Testis (tissue), 3 donors: Measurements from ENCODE around the gene STAU1. TPM values are rescaled to one million over a fixed set of nuclear protein-coding genes. Genes with fewer than 3 reads are reported as not detected.
"Not testable (repeated sequence)": the region's sequence is repeated elsewhere in the genome, so short reads cannot be mapped to it uniquely, and the experiment has no call there.

Source experiments
- DNase-seq: peaks from one replicate; pipeline ENCODE4 v3.0.0-alpha.2; 2019
- H3K27ac ChIP-seq, 2 donors: fragments of 200-600 bp; sonication (generic); one replicate each; pipeline ENCODE4 v1.5.1; 2019
- H3K27me3 ChIP-seq: fragments of 200-600 bp; sonication (generic); one replicate; pipeline ENCODE4 v1.5.1; 2019
- H3K36me3 ChIP-seq: fragments of 200-600 bp; sonication (generic); one replicate; pipeline ENCODE4 v1.5.1; 2017; ENCODE audit warnings: low read depth; ENCODE audit errors: missing control alignments
- H3K4me1 ChIP-seq: fragments of 200-600 bp; sonication (generic); one replicate; pipeline ENCODE4 v1.5.1; 2019
- H3K4me3 ChIP-seq, 2 donors: fragments of 200-600 bp; sonication (generic); one replicate each; pipeline ENCODE4 v1.5.1; 2017 to 2019
- H3K9me3 ChIP-seq: fragments of 200-600 bp; sonication (generic); one replicate; pipeline ENCODE4 v1.5.1; 2017
- POLR2A ChIP-seq: fragments of 450-650 bp; IDR thresholded peaks from one replicate; pipeline ENCODE4 v1.6.1; 2017; ENCODE audit warnings: antibody characterized with exemption, mild to moderate bottlenecking, moderate library complexity
- WGBS, 2 donors: methylation state at CpG; one replicate each; pipeline ENCODE4 v1.1.5; 2018; 5-methylcytosine and 5-hydroxymethylcytosine counted together
- intact Hi-C: fragments of 100-400 bp; cut with DNase I; formaldehyde crosslinking; loops from one replicate; pipeline ENCODE4 v1.15.1; 2023; ENCODE audit warnings: low total_unique reads
- polyA plus RNA-seq: library from polyadenylated mRNA; stranded (reverse); fragments of 350-450 nt; fragmentation: Illumina TruSeq; extraction: RNeasy Lipid Tissue Mini Kit (QIAGEN cat#74804); gene quantifications from one replicate; pipeline ENCODE4 v1.2.3, GENCODE V29; 2014; ENCODE audit warnings: low read depth, low replicate concordance; ENCODE audit not compliant: insufficient read depth
- total RNA-seq, 2 donors: library from RNA; depleted of rRNA; stranded (reverse); fragments of >200 nt; gene quantifications; one replicate each; pipeline ENCODE4 v1.2.3, GENCODE V29; 2016
- TF ChIP-seq, protein P1 (sequence below), 3 experiments: fragments of 450-650 bp in 2 of 3; fragments of 200-600 bp in 1 of 3; sonication (generic) in 1 of 3; IDR thresholded peaks; one replicate each; pipeline ENCODE4 v1.5.1; 2016 to 2019; ENCODE audit warnings: antibody characterized with exemption in 3 of 3, mild to moderate bottlenecking in 2 of 3, moderate library complexity in 1 of 3

The STAU1 gene
- total and polyA plus RNA-seq, 3 donors from 2014 or later, result 77.3 to 95.4 (median 85.0) TPM

DNA sequence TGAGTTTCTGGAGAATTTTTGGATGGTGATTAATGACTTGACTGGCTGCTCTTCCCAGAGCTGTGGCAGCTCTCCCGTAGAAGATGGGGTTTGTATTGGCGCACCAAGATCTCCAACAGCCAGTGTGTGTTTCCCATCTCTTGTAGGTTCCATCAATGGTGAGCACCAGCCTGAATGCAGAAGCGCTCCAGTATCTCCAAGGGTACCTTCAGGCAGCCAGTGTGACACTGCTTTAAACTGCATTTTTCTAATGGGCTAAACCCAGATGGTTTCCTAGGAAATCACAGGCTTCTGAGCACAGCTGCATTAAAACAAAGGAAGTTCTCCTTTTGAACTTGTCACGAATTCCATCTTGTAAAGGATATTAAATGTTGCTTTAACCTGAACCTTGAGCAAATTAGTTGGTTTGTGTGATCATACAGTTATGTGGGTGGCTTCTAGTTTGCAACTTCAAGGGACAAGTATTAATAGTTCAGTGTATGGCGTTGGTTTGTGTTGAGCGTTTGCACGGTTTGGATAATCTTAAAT, 91.9 kb downstream of the STAU1 start:
- TF ChIP-seq POLR2A, result no peak
- TF ChIP-seq, protein P1, sequence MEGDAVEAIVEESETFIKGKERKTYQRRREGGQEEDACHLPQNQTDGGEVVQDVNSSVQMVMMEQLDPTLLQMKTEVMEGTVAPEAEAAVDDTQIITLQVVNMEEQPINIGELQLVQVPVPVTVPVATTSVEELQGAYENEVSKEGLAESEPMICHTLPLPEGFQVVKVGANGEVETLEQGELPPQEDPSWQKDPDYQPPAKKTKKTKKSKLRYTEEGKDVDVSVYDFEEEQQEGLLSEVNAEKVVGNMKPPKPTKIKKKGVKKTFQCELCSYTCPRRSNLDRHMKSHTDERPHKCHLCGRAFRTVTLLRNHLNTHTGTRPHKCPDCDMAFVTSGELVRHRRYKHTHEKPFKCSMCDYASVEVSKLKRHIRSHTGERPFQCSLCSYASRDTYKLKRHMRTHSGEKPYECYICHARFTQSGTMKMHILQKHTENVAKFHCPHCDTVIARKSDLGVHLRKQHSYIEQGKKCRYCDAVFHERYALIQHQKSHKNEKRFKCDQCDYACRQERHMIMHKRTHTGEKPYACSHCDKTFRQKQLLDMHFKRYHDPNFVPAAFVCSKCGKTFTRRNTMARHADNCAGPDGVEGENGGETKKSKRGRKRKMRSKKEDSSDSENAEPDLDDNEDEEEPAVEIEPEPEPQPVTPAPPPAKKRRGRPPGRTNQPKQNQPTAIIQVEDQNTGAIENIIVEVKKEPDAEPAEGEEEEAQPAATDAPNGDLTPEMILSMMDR (IDR thresholded peaks at IDR 0.05), result no peak
- intact Hi-C loops, result no loop called here

DNA sequence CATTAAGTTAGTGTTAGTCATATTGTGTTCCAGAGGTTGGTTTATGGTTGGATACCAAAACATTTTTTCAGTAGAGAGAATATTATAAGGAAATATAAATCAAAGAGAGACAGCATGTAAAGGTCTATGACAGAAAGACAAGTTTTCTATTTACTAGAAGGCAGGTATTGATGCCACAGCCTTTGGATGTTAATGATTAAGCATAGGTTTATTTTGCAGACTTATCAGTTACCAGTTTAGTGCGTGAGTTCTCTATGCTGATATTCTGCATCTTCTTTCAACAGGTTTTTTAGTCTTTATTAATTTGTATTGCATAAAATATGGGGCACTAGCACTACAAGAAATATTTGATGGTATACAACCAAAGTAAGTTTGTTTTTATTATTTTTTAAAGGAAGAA, 96.4 kb downstream of the STAU1 start:
- no peaks in the 10 kb centered on the region for H3K4me1 ChIP-seq
- 90 to 94% methylated on average over 1 of the region's 1 CpG for WGBS, 2 donors
- no peaks in the 10 kb centered on the region for H3K27me3 ChIP-seq
- no peaks in the 10 kb centered on the region for H3K9me3 ChIP-seq
- no peaks in the 10 kb centered on the region for H3K36me3 ChIP-seq
- no peak overlapping the region for H3K27ac ChIP-seq
- no peak for DNase-seq
- intact Hi-C loops, result no loop called here
- H3K4me3 ChIP-seq, result no peak overlapping the region
- TF ChIP-seq, protein P1 (IDR thresholded peaks at IDR 0.05), result no peak
- no peak for TF ChIP-seq POLR2A

More for the DNA sequence above, 91.9 kb downstream of the STAU1 start:
- 90 to 97% methylated on average over 7 of the region's 7 CpGs for WGBS, 2 donors
- H3K9me3 ChIP-seq, result no peaks in the 10 kb centered on the region
- no peak overlapping the region for H3K4me3 ChIP-seq
- H3K4me1 ChIP-seq, result no peaks in the 10 kb centered on the region
- H3K27ac ChIP-seq, result no peak overlapping the region
- H3K27me3 ChIP-seq, result no peaks in the 10 kb centered on the region
- no peaks in the 10 kb centered on the region for H3K36me3 ChIP-seq
- no peak for DNase-seq

DNA sequence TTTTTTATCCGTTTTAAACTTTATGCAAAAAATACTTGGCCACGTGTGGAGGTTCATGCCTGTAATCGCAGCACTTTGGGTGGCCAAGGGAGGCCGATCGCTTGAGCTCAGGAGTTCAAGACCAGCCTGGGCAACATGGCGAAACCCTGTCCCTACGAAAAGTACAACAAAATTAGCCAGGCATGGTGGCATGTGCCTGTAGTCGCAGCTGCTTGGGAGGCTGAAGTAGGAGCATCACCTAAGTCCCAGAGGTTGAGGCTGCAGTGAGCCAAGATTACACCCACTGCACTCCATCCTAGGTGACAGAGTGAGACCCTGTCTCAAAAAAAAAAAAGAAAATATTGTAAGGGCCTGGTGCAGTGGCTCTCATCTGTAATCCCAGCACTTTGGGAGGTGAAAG, 97.0 kb downstream of the STAU1 start:
- WGBS, 2 donors, result 95 to 97% methylated on average over 8 of the region's 8 CpGs
- no peaks in the 10 kb centered on the region for H3K27me3 ChIP-seq
- no peak overlapping the region for H3K4me3 ChIP-seq
- intact Hi-C loops, result no loop called here
- H3K27ac ChIP-seq, result no peak overlapping the region
- no peak for DNase-seq
- TF ChIP-seq, protein P1 (IDR thresholded peaks at IDR 0.05), result no peak
- no peak for TF ChIP-seq POLR2A
- no peaks in the 10 kb centered on the region for H3K36me3 ChIP-seq
- H3K4me1 ChIP-seq, result no peaks in the 10 kb centered on the region
- H3K9me3 ChIP-seq, result no peaks in the 10 kb centered on the region

DNA sequence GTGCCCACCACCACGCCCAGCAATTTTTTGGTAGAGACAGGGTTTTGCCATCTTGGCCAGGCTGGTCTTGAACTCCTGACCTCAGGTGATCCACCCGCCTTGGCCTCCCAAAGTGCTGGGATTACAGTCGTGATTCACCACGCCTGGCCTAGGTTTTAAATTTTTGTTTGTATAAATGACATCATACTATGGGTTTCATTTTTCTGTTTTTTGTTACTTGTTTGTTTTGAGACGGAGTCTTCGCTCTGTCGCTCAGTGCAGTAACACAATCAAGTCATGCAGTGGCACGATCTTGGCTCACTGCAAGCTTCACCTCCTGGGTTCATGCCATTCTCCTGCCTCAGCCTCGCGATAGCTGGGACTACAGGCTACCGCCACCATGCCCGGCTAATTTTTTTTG, 105.8 kb downstream of the STAU1 start:
- DNase-seq, H3K4me1 ChIP-seq, H3K27me3 ChIP-seq, intact Hi-C loops, H3K9me3 ChIP-seq, H3K36me3 ChIP-seq, H3K4me3 ChIP-seq, H3K27ac ChIP-seq: not testable (repeated sequence)
- WGBS, 2 donors, result 95 to 96% methylated on average over 12 of the region's 12 CpGs

DNA sequence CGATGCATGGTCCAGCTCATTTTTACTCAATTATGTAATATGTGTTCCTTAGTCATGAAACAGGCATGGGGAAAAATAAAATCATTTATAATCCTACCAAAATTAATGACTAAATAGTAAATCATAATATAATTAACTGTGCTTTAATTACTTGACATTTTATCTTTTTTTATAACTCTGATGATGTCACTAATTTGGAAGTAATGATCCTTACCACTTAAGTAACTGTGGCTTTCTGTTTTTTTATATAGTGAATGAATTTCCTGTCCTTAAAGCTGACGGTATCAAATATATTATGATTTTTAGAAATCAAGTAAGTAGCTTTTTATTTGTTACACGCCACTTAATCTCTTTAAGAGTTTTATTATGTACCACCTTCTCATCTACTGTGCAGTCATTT, 109.8 kb downstream of the STAU1 start:
- H3K4me3 ChIP-seq, result no peak overlapping the region
- WGBS, 2 donors, result 94 to 95% methylated on average over 3 of the region's 3 CpGs
- H3K9me3 ChIP-seq, result no peaks in the 10 kb centered on the region
- no peak overlapping the region for H3K27ac ChIP-seq
- no peaks in the 10 kb centered on the region for H3K27me3 ChIP-seq
- intact Hi-C loops, result no loop called here
- no peak for TF ChIP-seq POLR2A
- TF ChIP-seq, protein P1 (IDR thresholded peaks at IDR 0.05), result no peak
- no peaks in the 10 kb centered on the region for H3K4me1 ChIP-seq
- no peak for DNase-seq
- no peaks in the 10 kb centered on the region for H3K36me3 ChIP-seq
